ENCODE data around the gene MAP4K2.
"Not testable (repeated sequence)": the region's sequence is repeated elsewhere in the genome, so short reads cannot be mapped to it uniquely, and the experiment has no call there.

The MAP4K2 gene

DNA sequence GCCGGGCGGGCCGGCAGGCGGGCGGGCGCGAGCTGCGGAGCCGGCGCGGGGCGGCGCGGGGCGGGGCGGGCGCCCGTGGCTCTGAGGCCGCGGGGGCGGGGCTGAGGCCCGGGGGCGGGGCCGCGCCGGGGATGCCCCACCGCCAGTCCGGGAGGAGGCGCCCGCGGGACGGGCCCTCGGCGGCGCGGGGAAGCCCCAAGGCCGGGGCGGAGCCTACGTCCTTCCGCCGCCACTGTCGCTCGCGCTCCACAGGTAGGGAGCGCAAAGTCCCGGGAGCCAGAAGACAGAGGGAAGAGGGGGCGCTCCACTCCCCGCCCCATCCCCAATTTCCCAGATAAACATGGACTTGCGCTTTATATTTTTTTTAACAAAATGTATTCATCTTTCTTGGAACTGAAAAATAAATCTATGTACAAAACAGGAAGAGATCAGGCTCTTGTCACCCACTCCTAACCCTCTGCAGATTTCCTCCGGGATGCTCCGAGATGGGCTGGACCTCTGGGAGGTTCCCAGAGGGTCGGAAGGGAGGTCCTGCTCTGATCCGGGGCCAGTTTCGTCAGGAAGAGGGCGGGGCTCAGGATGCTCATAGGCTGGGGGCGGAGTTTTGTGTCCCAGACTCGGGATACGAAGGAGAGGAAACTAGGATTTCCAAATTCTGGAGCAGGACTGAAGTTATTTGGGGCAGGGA, at the start of gene MAP4K2:
TSS of gene MAP4K2 (minus strand) at position 57 of the 688 bp plus-strand sequence. CDS start 65 bp downstream, outside the sequence.
- peaks cover 5% of the 10 kb centered on the region for H3K36me3 ChIP-seq (ENCODE audit: control insufficient read depth, low read depth, low read length)
- H3K9ac ChIP-seq (ENCODE audit: low read length) = peak within 1 kb of the TSS; percentile 78
- peak within 1 kb of the TSS; percentile 84 for H3K4me3 ChIP-seq (ENCODE audit: low read length)
- peaks cover 7% of the 10 kb centered on the region for H3K4me1 ChIP-seq (ENCODE audit: control insufficient read depth, low read depth, low read length)
- no peaks in the 10 kb centered on the region for H3K27me3 ChIP-seq (ENCODE audit: control insufficient read depth, insufficient read depth, low read length)
- H3K27ac ChIP-seq (ENCODE audit: low read length) = peak within 1 kb of the TSS; percentile 70
- no peaks in the 10 kb centered on the region for H3K9me3 ChIP-seq (ENCODE audit: control insufficient read depth, low read depth, low read length)

DNA sequence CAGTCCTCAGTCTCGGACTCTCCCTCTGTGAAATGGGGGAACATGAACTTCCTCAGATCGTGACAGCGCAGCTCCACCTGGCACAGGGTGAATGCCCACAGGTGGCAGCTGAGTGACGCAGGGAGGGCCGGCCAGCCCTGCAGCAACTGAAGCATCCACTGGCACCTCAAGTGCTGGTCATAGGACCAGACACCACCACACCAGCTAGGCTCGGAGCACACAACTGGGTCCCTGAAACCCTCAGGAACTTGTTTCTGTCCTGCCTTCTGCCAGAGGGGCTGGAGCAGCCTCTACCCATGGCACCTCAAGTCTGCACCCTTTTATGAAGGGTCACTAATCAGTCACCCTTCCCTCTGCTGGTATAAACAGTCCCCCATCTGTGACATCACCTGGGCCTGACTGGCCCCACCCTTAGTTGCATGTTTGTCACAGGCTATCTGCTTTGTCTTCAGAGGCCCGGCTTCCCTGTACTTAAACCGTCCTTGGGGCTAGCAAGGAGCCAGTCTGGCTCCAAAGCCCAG, 48.9 kb upstream of the MAP4K2 start:
- Histone ChIP-seq H3K4me1 (ENCODE audit: control insufficient read depth, low read depth, low read length) (peaks cover 6% of the 10 kb centered on the region), H3K27ac (ENCODE audit: low read length) (no peak overlapping the region), H3K27me3 (ENCODE audit: control insufficient read depth, insufficient read depth, low read length) (no peaks in the 10 kb centered on the region), H3K4me3 (ENCODE audit: low read length) (no peak overlapping the region), H3K36me3 (ENCODE audit: control insufficient read depth, low read depth, low read length) (no peaks in the 10 kb centered on the region), H3K9ac (ENCODE audit: low read length) (no peak overlapping the region), H3K9me3 (ENCODE audit: control insufficient read depth, low read depth, low read length) (no peaks in the 10 kb centered on the region)

- Histone ChIP-seq H3K9me3 (ENCODE audit: control insufficient read depth, low read depth, low read length) (no peaks in the 10 kb centered on the region), H3K27me3 (ENCODE audit: control insufficient read depth, insufficient read depth, low read length) (no peaks in the 10 kb centered on the region), H3K27ac (ENCODE audit: low read length) (no peak overlapping the region), H3K9ac (ENCODE audit: low read length) (no peak overlapping the region), H3K4me1 (ENCODE audit: control insufficient read depth, low read depth, low read length) (peaks cover 6% of the 10 kb centered on the region), H3K36me3 (ENCODE audit: control insufficient read depth, low read depth, low read length) (no peaks in the 10 kb centered on the region), H3K4me3 (ENCODE audit: low read length) (no peak overlapping the region)
Observed at GRCh38 chr11:64850979-64851567, 48.1 kb upstream of the MAP4K2 start.

DNA sequence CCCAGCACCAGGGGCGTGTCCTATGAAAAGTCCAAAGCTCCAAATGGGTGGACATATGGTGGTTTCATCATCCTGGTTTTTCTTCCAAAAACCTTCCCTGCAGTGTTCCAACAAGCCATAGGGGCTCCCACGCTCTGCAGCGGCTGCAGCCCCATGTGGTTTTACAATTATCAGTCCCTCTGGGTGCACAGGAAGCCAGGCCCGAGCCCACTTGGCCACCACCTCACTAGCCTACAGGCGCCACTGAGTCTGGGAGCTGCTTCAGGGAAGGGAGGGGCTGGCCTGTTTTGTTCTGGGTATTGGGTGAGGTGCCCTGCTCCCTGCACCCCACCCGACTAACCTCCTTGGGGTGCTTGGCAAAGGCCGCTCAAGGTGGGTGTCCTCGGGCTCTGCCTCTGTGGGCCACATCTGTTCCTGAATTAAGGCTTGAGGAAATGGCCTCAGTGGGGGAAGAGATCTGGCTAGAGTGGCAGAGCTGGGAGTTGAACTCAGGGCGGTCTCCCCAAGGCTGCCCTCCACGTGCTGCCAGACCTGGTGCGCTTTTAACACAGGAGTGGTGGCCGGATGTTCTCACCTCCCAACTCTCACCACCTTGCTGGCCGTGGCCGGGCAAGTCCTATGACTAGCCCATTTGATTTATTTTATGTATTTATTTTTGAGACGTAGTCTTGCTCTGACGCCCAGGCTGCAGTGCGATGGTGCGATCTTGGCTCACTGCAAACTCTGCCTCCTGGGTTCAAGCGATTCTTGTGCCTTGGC, 46.8 kb upstream of the MAP4K2 start:
- Histone ChIP-seq H3K36me3 (ENCODE audit: control insufficient read depth, low read depth, low read length) (no peaks in the 10 kb centered on the region), H3K27me3 (ENCODE audit: control insufficient read depth, insufficient read depth, low read length) (no peaks in the 10 kb centered on the region), H3K4me1 (ENCODE audit: control insufficient read depth, low read depth, low read length) (peaks cover 6% of the 10 kb centered on the region), H3K27ac (ENCODE audit: low read length) (no peak overlapping the region), H3K9me3 (ENCODE audit: control insufficient read depth, low read depth, low read length) (no peaks in the 10 kb centered on the region), H3K4me3 (ENCODE audit: low read length) (no peak overlapping the region), H3K9ac (ENCODE audit: low read length) (no peak overlapping the region)

DNA sequence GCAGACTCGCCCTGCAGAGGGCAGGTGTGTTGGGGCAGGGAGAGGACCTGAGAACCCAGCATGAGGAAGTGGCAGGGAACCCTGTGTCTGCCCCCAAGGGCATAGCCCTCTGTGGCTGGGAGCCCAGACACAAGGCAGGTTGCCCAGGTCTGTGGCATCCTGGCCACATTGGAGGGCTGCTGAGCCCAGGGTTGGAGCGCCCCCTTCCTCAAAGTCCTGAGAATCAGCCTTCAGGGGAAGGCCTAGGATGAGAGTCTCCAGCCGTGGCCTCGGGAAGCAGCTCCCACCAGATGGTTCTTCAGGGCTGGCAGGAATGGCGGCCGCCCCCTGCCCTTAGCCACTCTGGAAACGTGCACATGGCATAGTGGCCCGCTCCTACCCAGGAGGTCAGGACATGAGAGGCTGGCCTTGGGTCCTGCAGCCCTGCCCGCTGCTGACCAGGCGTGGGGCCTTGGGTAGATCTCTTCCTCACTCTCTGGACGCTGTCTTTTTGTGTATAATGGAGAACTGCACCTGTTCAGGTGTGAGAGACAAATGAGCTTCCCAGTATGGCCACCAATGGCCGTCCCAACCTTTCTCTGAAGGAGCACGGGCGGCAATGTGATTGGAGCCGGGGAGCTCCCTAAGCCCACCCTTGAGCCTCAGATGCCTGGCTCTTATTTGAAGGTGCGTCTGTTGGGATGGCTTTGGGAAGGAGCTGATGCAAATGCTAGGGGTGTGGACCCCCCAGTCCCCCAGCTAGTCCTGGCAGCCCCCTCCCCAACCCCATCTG, 46.0 kb upstream of the MAP4K2 start:
- H3K4me3 ChIP-seq (ENCODE audit: low read length) = no peak overlapping the region
- H3K36me3 ChIP-seq (ENCODE audit: control insufficient read depth, low read depth, low read length) = no peaks in the 10 kb centered on the region
- H3K9ac ChIP-seq (ENCODE audit: low read length) = no peak overlapping the region
- no peak overlapping the region for H3K27ac ChIP-seq (ENCODE audit: low read length)
- peaks cover 6% of the 10 kb centered on the region for H3K4me1 ChIP-seq (ENCODE audit: control insufficient read depth, low read depth, low read length)
- no peaks in the 10 kb centered on the region for H3K27me3 ChIP-seq (ENCODE audit: control insufficient read depth, insufficient read depth, low read length)
- H3K9me3 ChIP-seq (ENCODE audit: control insufficient read depth, low read depth, low read length) = no peaks in the 10 kb centered on the region

GRCh38 chr11:64848214-64848825, 45.3 kb upstream of the MAP4K2 start:
- Histone ChIP-seq H3K9me3 (ENCODE audit: control insufficient read depth, low read depth, low read length) (no peaks in the 10 kb centered on the region), H3K27me3 (ENCODE audit: control insufficient read depth, insufficient read depth, low read length) (no peaks in the 10 kb centered on the region), H3K9ac (ENCODE audit: low read length) (no peak overlapping the region), H3K27ac (ENCODE audit: low read length) (no peak overlapping the region), H3K4me3 (ENCODE audit: low read length) (no peak overlapping the region), H3K36me3 (ENCODE audit: control insufficient read depth, low read depth, low read length) (no peaks in the 10 kb centered on the region), H3K4me1 (ENCODE audit: control insufficient read depth, low read depth, low read length) (peaks cover 6% of the 10 kb centered on the region)

GRCh38 chr11:64846998-64847666, 44.1 kb upstream of the MAP4K2 start:
- Histone ChIP-seq H3K9ac (ENCODE audit: low read length) (no peak overlapping the region), H3K27ac (ENCODE audit: low read length) (peak overlapping the region; percentile 39), H3K4me1 (ENCODE audit: control insufficient read depth, low read depth, low read length) (peaks cover 11% of the 10 kb centered on the region)

GRCh38 chr11:64845776-64846129, 42.7 kb upstream of the MAP4K2 start:
- H3K36me3 ChIP-seq (ENCODE audit: control insufficient read depth, low read depth, low read length); H3K9ac ChIP-seq (ENCODE audit: low read length); H3K27ac ChIP-seq (ENCODE audit: low read length); H3K4me3 ChIP-seq (ENCODE audit: low read length); H3K27me3 ChIP-seq (ENCODE audit: control insufficient read depth, insufficient read depth, low read length); H3K9me3 ChIP-seq (ENCODE audit: control insufficient read depth, low read depth, low read length); H3K4me1 ChIP-seq (ENCODE audit: control insufficient read depth, low read depth, low read length): not testable (repeated sequence)

More at GRCh38 chr11:64846998-64847666, 44.1 kb upstream of the MAP4K2 start:
- Histone ChIP-seq H3K9me3 (ENCODE audit: control insufficient read depth, low read depth, low read length) (no peaks in the 10 kb centered on the region), H3K4me3 (ENCODE audit: low read length) (no peak overlapping the region), H3K27me3 (ENCODE audit: control insufficient read depth, insufficient read depth, low read length) (no peaks in the 10 kb centered on the region), H3K36me3 (ENCODE audit: control insufficient read depth, low read depth, low read length) (no peaks in the 10 kb centered on the region)

- H3K27me3 ChIP-seq (ENCODE audit: control insufficient read depth, insufficient read depth, low read length) = no peaks in the 10 kb centered on the region
- no peak overlapping the region for H3K27ac ChIP-seq (ENCODE audit: low read length)
- H3K4me3 ChIP-seq (ENCODE audit: low read length) = peak overlapping the region; percentile 71
- no peaks in the 10 kb centered on the region for H3K36me3 ChIP-seq (ENCODE audit: control insufficient read depth, low read depth, low read length)
- H3K9ac ChIP-seq (ENCODE audit: low read length) = peak overlapping the region; percentile 58
- H3K4me1 ChIP-seq (ENCODE audit: control insufficient read depth, low read depth, low read length) = peaks cover 10% of the 10 kb centered on the region
- H3K9me3 ChIP-seq (ENCODE audit: control insufficient read depth, low read depth, low read length) = no peaks in the 10 kb centered on the region
Observed at GRCh38 chr11:64845129-64845775, 42.2 kb upstream of the MAP4K2 start.

GRCh38 chr11:64844330-64845128, 41.5 kb upstream of the MAP4K2 start, which contains the start of gene CDC42BPG:
Gene CDC42BPG (minus strand): TSS chr11:64844653. CDS start chr11:64844569, 84 bp downstream.
- Histone ChIP-seq H3K9ac (ENCODE audit: low read length) (peak within 1 kb of the TSS; percentile 58), H3K36me3 (ENCODE audit: control insufficient read depth, low read depth, low read length) (peaks cover 3% of the 10 kb centered on the region), H3K27me3 (ENCODE audit: control insufficient read depth, insufficient read depth, low read length) (no peaks in the 10 kb centered on the region), H3K27ac (ENCODE audit: low read length) (no peak within 1 kb of the TSS), H3K9me3 (ENCODE audit: control insufficient read depth, low read depth, low read length) (no peaks in the 10 kb centered on the region), H3K4me1 (ENCODE audit: control insufficient read depth, low read depth, low read length) (peaks cover 10% of the 10 kb centered on the region), H3K4me3 (ENCODE audit: low read length) (peak within 1 kb of the TSS; percentile 71)

All from iPS-18a (cell line).